ENCODE measurements around the gene ATG14.
"Not testable (repeated sequence)": the region's sequence is repeated elsewhere in the genome, so short reads cannot be mapped to it uniquely, and the experiment has no call there.

ATG14 gene

GRCh38 chr14:55411426-55412389, at the start of gene ATG14:
TSS of gene ATG14 (minus strand) at chr14:55411830. CDS start at chr14:55411822, 8 bp downstream.
- peak; percentile 17 for FAIRE-seq
- DNase-seq (ENCODE audit: low spot score): peak; percentile 99

- DNase-seq (ENCODE audit: low spot score) (peak; percentile 40), FAIRE-seq (no peak)
These were observed 47.3 kb upstream of the ATG14 start for GRCh38 chr14:55458800-55459515.

- DNase-seq (ENCODE audit: low spot score) (no peak), FAIRE-seq (peak; percentile 89)
These were observed 45.9 kb upstream of the ATG14 start for GRCh38 chr14:55457496-55457895.

- not testable (repeated sequence) for FAIRE-seq
These were observed 44.8 kb upstream of the ATG14 start for GRCh38 chr14:55456411-55456810.

GRCh38 chr14:55454264-55455002, 42.8 kb upstream of the ATG14 start:
- DNase-seq (ENCODE audit: low spot score) (peak; percentile 91), FAIRE-seq (peak; percentile 93)

More at GRCh38 chr14:55456411-55456810, 44.8 kb upstream of the ATG14 start:
- not testable (repeated sequence) for DNase-seq (ENCODE audit: low spot score)

- DNase-seq (ENCODE audit: low spot score) (no peak), FAIRE-seq (no peak)
These were observed 40.3 kb upstream of the ATG14 start for GRCh38 chr14:55451950-55452349.

- FAIRE-seq (no peak), DNase-seq (ENCODE audit: low spot score) (no peak)
These were observed 39.8 kb upstream of the ATG14 start for GRCh38 chr14:55451398-55451797.

- DNase-seq (ENCODE audit: low spot score) (no peak), FAIRE-seq (no peak)
These were observed 39.4 kb upstream of the ATG14 start for GRCh38 chr14:55450987-55451386.

GRCh38 chr14:55450539-55450938, 38.9 kb upstream of the ATG14 start:
- FAIRE-seq: no peak
- DNase-seq (ENCODE audit: low spot score): no peak

GRCh38 chr14:55450124-55450523, 38.5 kb upstream of the ATG14 start:
- DNase-seq (ENCODE audit: low spot score) (no peak), FAIRE-seq (no peak)

GRCh38 chr14:55449116-55449515, 37.5 kb upstream of the ATG14 start:
- FAIRE-seq (no peak), DNase-seq (ENCODE audit: low spot score) (no peak)

GRCh38 chr14:55448141-55448614, 36.5 kb upstream of the ATG14 start:
- FAIRE-seq (peak; percentile 68), DNase-seq (ENCODE audit: low spot score) (peak; percentile 99)

- DNase-seq (ENCODE audit: low spot score): peak; percentile 74
- FAIRE-seq: no peak
These were observed 35.2 kb upstream of the ATG14 start for GRCh38 chr14:55446833-55447232.

GRCh38 chr14:55446127-55446736, 34.6 kb upstream of the ATG14 start:
- DNase-seq (ENCODE audit: low spot score): peak; percentile 73
- peak; percentile 81 for FAIRE-seq

GRCh38 chr14:55441286-55441685, 29.7 kb upstream of the ATG14 start:
- DNase-seq (ENCODE audit: low spot score) (no peak), FAIRE-seq (peak; percentile 40)

GRCh38 chr14:55440385-55440784, 28.8 kb upstream of the ATG14 start, which contains the start of gene TBPL2:
TSS of gene TBPL2 (minus strand) at chr14:55440616. CDS start at chr14:55440449, 167 bp downstream.
- FAIRE-seq: no peak
- no peak for DNase-seq (ENCODE audit: low spot score)

- peak; percentile 87 for FAIRE-seq
- peak; percentile 73 for DNase-seq (ENCODE audit: low spot score)
These were observed 26.5 kb upstream of the ATG14 start for GRCh38 chr14:55438066-55438683.

GRCh38 chr14:55436931-55437330, 25.3 kb upstream of the ATG14 start:
- FAIRE-seq (peak; percentile 46), DNase-seq (ENCODE audit: low spot score) (no peak)

- DNase-seq (ENCODE audit: low spot score) (no peak), FAIRE-seq (peak; percentile 37)
These were observed 24.9 kb upstream of the ATG14 start for GRCh38 chr14:55436519-55436918.

GRCh38 chr14:55434805-55435174, 23.2 kb upstream of the ATG14 start:
- DNase-seq (ENCODE audit: low spot score): no peak
- no peak for FAIRE-seq
